ENCODE results near the gene GUCY1B1.

DNA sequence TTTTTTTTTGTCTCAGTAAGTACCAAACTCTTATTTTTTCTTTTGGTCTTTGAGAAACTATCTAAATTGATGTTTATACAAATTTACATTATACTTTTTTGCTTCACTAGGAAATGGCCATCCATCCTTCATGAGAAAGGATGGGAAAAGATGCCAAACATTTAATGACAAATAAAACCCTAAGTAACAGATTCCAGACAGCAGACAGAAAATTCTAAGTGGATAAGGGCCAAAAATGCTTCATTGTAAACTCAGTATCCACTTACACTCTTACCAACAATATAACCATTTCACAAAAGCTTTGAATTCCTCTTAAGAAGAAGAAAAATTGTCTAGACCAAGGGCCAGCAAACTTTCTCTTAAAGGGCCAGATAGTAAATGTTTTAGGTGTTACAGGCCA, 3.5 kb downstream of the GUCY1B1 start:
- TF ChIP-seq, protein P1, sequence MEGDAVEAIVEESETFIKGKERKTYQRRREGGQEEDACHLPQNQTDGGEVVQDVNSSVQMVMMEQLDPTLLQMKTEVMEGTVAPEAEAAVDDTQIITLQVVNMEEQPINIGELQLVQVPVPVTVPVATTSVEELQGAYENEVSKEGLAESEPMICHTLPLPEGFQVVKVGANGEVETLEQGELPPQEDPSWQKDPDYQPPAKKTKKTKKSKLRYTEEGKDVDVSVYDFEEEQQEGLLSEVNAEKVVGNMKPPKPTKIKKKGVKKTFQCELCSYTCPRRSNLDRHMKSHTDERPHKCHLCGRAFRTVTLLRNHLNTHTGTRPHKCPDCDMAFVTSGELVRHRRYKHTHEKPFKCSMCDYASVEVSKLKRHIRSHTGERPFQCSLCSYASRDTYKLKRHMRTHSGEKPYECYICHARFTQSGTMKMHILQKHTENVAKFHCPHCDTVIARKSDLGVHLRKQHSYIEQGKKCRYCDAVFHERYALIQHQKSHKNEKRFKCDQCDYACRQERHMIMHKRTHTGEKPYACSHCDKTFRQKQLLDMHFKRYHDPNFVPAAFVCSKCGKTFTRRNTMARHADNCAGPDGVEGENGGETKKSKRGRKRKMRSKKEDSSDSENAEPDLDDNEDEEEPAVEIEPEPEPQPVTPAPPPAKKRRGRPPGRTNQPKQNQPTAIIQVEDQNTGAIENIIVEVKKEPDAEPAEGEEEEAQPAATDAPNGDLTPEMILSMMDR (IDR thresholded peaks at IDR 0.05) = no peak
- TF ChIP-seq POLR2A (IDR thresholded peaks at IDR 0.05) = no peak

All from uterus (tissue), 2 donors.